ENCODE results near the gene CACTIN.

DNA sequence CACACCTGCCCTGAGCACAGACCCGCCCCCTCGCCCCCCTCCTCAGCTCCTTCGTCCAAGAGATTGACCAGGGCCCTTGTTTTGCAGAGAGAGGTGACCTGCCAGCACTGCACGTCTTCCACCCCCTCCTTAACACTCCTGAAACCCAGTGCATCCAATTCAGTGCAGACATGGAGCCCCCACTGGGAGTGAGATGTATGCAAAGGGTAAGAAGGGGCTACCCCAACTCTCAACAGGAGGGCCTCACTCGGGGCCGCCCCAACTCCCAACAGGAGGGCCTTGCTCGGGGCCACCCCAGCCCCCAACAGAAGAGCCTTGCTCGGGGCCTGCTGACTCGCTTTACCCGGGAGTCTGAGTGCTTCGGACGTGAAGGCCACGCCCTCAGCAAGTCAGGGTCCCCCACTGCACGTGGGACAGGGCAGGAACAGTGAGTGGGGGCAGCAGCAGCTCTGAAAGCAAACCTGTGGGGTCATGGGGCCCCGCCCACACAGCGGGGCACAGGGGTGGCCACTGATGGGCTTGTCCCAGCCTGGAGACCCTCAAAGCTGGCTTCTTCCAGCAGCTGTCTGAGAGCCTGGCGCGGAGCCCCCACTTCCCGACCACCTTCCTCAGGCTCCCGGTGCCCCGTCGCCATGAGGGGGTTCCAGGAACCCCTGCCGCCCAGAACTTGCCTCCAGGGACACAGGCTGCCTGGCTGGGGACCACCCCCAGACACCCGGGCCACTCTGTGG, 5.6 kb downstream of the CACTIN start:
- no peak for TF ChIP-seq POLR2AphosphoS5 (IDR thresholded peaks at IDR 0.05; ENCODE audit: low read depth, low read length)
- no peak for TF ChIP-seq SIN3A (IDR thresholded peaks at IDR 0.05; ENCODE audit: borderline replicate concordance, insufficient read depth, low read length)
- TF ChIP-seq TAF1 (IDR thresholded peaks at IDR 0.05; ENCODE audit: borderline replicate concordance, insufficient read depth, low read length): no peak
- TF ChIP-seq, protein P1, sequence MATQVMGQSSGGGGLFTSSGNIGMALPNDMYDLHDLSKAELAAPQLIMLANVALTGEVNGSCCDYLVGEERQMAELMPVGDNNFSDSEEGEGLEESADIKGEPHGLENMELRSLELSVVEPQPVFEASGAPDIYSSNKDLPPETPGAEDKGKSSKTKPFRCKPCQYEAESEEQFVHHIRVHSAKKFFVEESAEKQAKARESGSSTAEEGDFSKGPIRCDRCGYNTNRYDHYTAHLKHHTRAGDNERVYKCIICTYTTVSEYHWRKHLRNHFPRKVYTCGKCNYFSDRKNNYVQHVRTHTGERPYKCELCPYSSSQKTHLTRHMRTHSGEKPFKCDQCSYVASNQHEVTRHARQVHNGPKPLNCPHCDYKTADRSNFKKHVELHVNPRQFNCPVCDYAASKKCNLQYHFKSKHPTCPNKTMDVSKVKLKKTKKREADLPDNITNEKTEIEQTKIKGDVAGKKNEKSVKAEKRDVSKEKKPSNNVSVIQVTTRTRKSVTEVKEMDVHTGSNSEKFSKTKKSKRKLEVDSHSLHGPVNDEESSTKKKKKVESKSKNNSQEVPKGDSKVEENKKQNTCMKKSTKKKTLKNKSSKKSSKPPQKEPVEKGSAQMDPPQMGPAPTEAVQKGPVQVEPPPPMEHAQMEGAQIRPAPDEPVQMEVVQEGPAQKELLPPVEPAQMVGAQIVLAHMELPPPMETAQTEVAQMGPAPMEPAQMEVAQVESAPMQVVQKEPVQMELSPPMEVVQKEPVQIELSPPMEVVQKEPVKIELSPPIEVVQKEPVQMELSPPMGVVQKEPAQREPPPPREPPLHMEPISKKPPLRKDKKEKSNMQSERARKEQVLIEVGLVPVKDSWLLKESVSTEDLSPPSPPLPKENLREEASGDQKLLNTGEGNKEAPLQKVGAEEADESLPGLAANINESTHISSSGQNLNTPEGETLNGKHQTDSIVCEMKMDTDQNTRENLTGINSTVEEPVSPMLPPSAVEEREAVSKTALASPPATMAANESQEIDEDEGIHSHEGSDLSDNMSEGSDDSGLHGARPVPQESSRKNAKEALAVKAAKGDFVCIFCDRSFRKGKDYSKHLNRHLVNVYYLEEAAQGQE (IDR thresholded peaks at IDR 0.05; ENCODE audit: insufficient read depth in 1 of 2, low read depth in 2 of 2, low read length in 2 of 2): no peak
